Rectal smooth muscle tissue (tissue), 1 donor: ENCODE results near the gene CRACR2A.

Experiments used
- H3K27ac ChIP-seq: one replicate; pipeline ENCODE4 v1.7.0; 2013; ENCODE audit warnings: low read depth, low read length, inconsistent platforms
- H3K27me3 ChIP-seq: one replicate; pipeline ENCODE4 v1.7.0; 2013; ENCODE audit warnings: low read length; ENCODE audit not compliant: control insufficient read depth, insufficient read depth
- H3K36me3 ChIP-seq: one replicate; pipeline ENCODE4 v1.7.0; 2013; ENCODE audit warnings: low read length; ENCODE audit not compliant: control insufficient read depth, insufficient read depth
- H3K4me1 ChIP-seq: one replicate; pipeline ENCODE4 v1.7.0; 2013; ENCODE audit warnings: low read length; ENCODE audit not compliant: control insufficient read depth, insufficient read depth
- H3K4me3 ChIP-seq: one replicate; pipeline ENCODE4 v1.7.0; 2013; ENCODE audit warnings: low read length
- H3K9ac ChIP-seq: one replicate; pipeline ENCODE4 v1.7.0; 2013; ENCODE audit warnings: low read length

CRACR2A gene

GRCh38 chr12:3712209-3712992, 40.5 kb downstream of the CRACR2A start:
- H3K27me3 ChIP-seq: no peaks in the 10 kb centered on the region
- no peak overlapping the region for H3K9ac ChIP-seq
- no peaks in the 10 kb centered on the region for H3K4me1 ChIP-seq
- no peak overlapping the region for H3K4me3 ChIP-seq
- no peaks in the 10 kb centered on the region for H3K36me3 ChIP-seq
- no peak overlapping the region for H3K27ac ChIP-seq

- H3K4me3 ChIP-seq: no peak overlapping the region
- no peaks in the 10 kb centered on the region for H3K27me3 ChIP-seq
- H3K9ac ChIP-seq: no peak overlapping the region
- no peaks in the 10 kb centered on the region for H3K36me3 ChIP-seq
- peak overlapping the region; percentile 81 for H3K27ac ChIP-seq
- peaks cover 18% of the 10 kb centered on the region for H3K4me1 ChIP-seq
These were observed 47.6 kb downstream of the CRACR2A start for GRCh38 chr12:3705354-3705675.

- H3K9ac ChIP-seq: no peak overlapping the region
- H3K27ac ChIP-seq: peak overlapping the region; percentile 81
- H3K4me1 ChIP-seq: peaks cover 18% of the 10 kb centered on the region
- H3K36me3 ChIP-seq: no peaks in the 10 kb centered on the region
- H3K27me3 ChIP-seq: no peaks in the 10 kb centered on the region
- no peak overlapping the region for H3K4me3 ChIP-seq
These were observed 48.2 kb downstream of the CRACR2A start for GRCh38 chr12:3704512-3705353.

- H3K27ac ChIP-seq: no peak overlapping the region
- H3K9ac ChIP-seq: no peak overlapping the region
- no peaks in the 10 kb centered on the region for H3K36me3 ChIP-seq
- H3K4me1 ChIP-seq: peaks cover 23% of the 10 kb centered on the region
- no peaks in the 10 kb centered on the region for H3K27me3 ChIP-seq
- H3K4me3 ChIP-seq: no peak overlapping the region
These were observed 52.0 kb downstream of the CRACR2A start for GRCh38 chr12:3700861-3701260.

GRCh38 chr12:3698218-3698974, 54.5 kb downstream of the CRACR2A start:
- Histone ChIP-seq H3K27ac (peak overlapping the region; percentile 1), H3K4me1 (peaks cover 10% of the 10 kb centered on the region), H3K4me3 (no peak overlapping the region), H3K27me3 (no peaks in the 10 kb centered on the region), H3K36me3 (no peaks in the 10 kb centered on the region), H3K9ac (no peak overlapping the region)

- peak overlapping the region; percentile 15 for H3K27ac ChIP-seq
- H3K9ac ChIP-seq: no peak overlapping the region
- peaks cover 10% of the 10 kb centered on the region for H3K4me1 ChIP-seq
- H3K4me3 ChIP-seq: no peak overlapping the region
- H3K27me3 ChIP-seq: no peaks in the 10 kb centered on the region
- peaks cover 5% of the 10 kb centered on the region for H3K36me3 ChIP-seq
These were observed 55.5 kb downstream of the CRACR2A start for GRCh38 chr12:3697311-3697870.

- Histone ChIP-seq H3K36me3 (peaks cover 5% of the 10 kb centered on the region), H3K27me3 (no peaks in the 10 kb centered on the region), H3K27ac (no peak overlapping the region), H3K4me1 (peaks cover 10% of the 10 kb centered on the region), H3K4me3 (no peak overlapping the region), H3K9ac (no peak overlapping the region)
These were observed 58.2 kb downstream of the CRACR2A start for GRCh38 chr12:3694673-3695072.

GRCh38 chr12:3692616-3693365, 60.1 kb downstream of the CRACR2A start:
- H3K36me3 ChIP-seq: peaks cover 5% of the 10 kb centered on the region
- H3K4me1 ChIP-seq: peaks cover under 1% of the 10 kb centered on the region
- H3K4me3 ChIP-seq: no peak overlapping the region

GRCh38 chr12:3686463-3686862, 66.4 kb downstream of the CRACR2A start:
- Histone ChIP-seq H3K27ac (no peak overlapping the region), H3K27me3 (no peaks in the 10 kb centered on the region), H3K4me3 (no peak overlapping the region), H3K4me1 (peaks cover 5% of the 10 kb centered on the region), H3K36me3 (no peaks in the 10 kb centered on the region), H3K9ac (no peak overlapping the region)

More at GRCh38 chr12:3692616-3693365, 60.1 kb downstream of the CRACR2A start:
- Histone ChIP-seq H3K27ac (no peak overlapping the region), H3K27me3 (no peaks in the 10 kb centered on the region), H3K9ac (no peak overlapping the region)

GRCh38 chr12:3685830-3686229, 67.1 kb downstream of the CRACR2A start:
- Histone ChIP-seq H3K27me3 (no peaks in the 10 kb centered on the region), H3K9ac (no peak overlapping the region), H3K4me3 (no peak overlapping the region), H3K27ac (no peak overlapping the region), H3K36me3 (no peaks in the 10 kb centered on the region), H3K4me1 (peaks cover 5% of the 10 kb centered on the region)

- H3K9ac ChIP-seq: no peak overlapping the region
- H3K4me1 ChIP-seq: peaks cover 5% of the 10 kb centered on the region
- H3K4me3 ChIP-seq: no peak overlapping the region
- H3K27ac ChIP-seq: peak overlapping the region; percentile 60
- no peaks in the 10 kb centered on the region for H3K27me3 ChIP-seq
- H3K36me3 ChIP-seq: no peaks in the 10 kb centered on the region
These were observed 68.4 kb downstream of the CRACR2A start for GRCh38 chr12:3684449-3685051.
